HCT116 (cell line): ENCODE measurements around the gene TMEM26. TPM values are rescaled to one million over a fixed set of nuclear protein-coding genes. Genes with fewer than 3 reads are reported as not detected.

ENCODE experiments used
- ATAC-seq: fragments of 200-7000 bp; cut with Tn5 transposase; 2 replicates; pipeline ENCODE4 v1.9.1; 2020; ENCODE audit warnings: mild to moderate bottlenecking, moderate library complexity
- BruUV-seq: library from RNA; stranded (reverse); fragments of 400-500 nt; replicated peaks from 2 replicates; lab custom pipeline; 2021; lab: Mats Ljungman, UMichigan
- CTCF ChIA-PET: fragments of 300-600 bp; sonication (Branson Sonifier 250); formaldehyde crosslinking; loops from one replicate; lab custom pipeline; 2021; ENCODE audit warnings: antibody characterized with exemption; lab: Charles Lee
- POLR2A ChIA-PET: fragments of 300-600, 350-600 bp; sonication (Branson Sonifier 250); formaldehyde crosslinking; loops from one replicate; lab custom pipeline; 2021; ENCODE audit warnings: antibody characterized with exemption; lab: Charles Lee
- RAD21 ChIA-PET, 2 experiments: fragments of 300-600 bp; sonication (Branson Sonifier 250); formaldehyde crosslinking; loops; one replicate each; lab custom pipeline; 2023; ENCODE audit warnings: low total read pairs in 2 of 2; ENCODE audit not compliant: uncharacterized antibody in 2 of 2, unreplicated experiment in 2 of 2, low non-redundant PET in 1 of 2; lab: Charles Lee
- DNase-seq: peaks from one replicate; pipeline ENCODE4 v3.0.0-alpha.2; 2010; ENCODE audit warnings: low read depth, low spot score
- H2AFZ ChIP-seq: fragments of 200-600 bp; shearing (Covaris generic), sonication (generic); 2 replicates; pipeline ENCODE4 v1.6.1; 2017; ENCODE audit warnings: low read depth, mixed run types, mixed read lengths, antibody characterized with exemption, low read length; ENCODE audit not compliant: poor library complexity, severe bottlenecking
- H3K27ac ChIP-seq: 2 replicates; pipeline ENCODE4 v1.5.1; 2012; ENCODE audit warnings: low read depth, low read length
- H3K27me3 ChIP-seq: fragments of 200-600 bp; sonication (generic); 2 replicates; pipeline ENCODE4 v1.6.1; 2016; ENCODE audit warnings: mixed run types, low read length, mixed read lengths; ENCODE audit not compliant: insufficient read depth
- H3K36me3 ChIP-seq, 2 experiments: fragments of 200-500 bp in 1 of 2; fragments of 200-600 bp in 1 of 2; sonication (Bioruptor generic) in 1 of 2; sonication (generic) in 1 of 2; 2 replicates each; pipeline versions ENCODE4 v1.5.1 to v1.6.1; 2014 to 2016; ENCODE audit warnings: low read length in 2 of 2, inconsistent platforms in 1 of 2, mixed read lengths in 1 of 2, mixed run types in 1 of 2; ENCODE audit not compliant: insufficient read depth in 2 of 2, control insufficient read depth in 1 of 2
- H3K4me1 ChIP-seq, 2 experiments: fragments of 200-600 bp in 1 of 2; sonication (generic) in 1 of 2; 2 replicates each; pipeline versions ENCODE4 v1.5.1 to v1.6.1; 2012 to 2017; ENCODE audit warnings: low read length in 2 of 2, inconsistent platforms in 1 of 2, mild to moderate bottlenecking in 1 of 2, mixed read lengths in 1 of 2, mixed run types in 1 of 2, moderate library complexity in 1 of 2; ENCODE audit not compliant: insufficient read depth in 2 of 2, control insufficient read depth in 1 of 2
- H3K4me2 ChIP-seq: fragments of 200-600 bp; sonication (generic); 2 replicates; pipeline ENCODE4 v1.6.1; 2017; ENCODE audit warnings: mixed run types, low read length, mixed read lengths
- H3K4me3 ChIP-seq, 2 experiments: fragments of 200-600 bp in 1 of 2; sonication (generic) in 1 of 2; replicated peaks in 1 of 2; 2 replicates each; pipeline ENCODE4 v1.5.1; 2011 to 2016; ENCODE audit warnings: low read length in 2 of 2, control low read depth in 1 of 2, low read depth in 1 of 2, mild to moderate bottlenecking in 1 of 2, mixed read lengths in 1 of 2, mixed run types in 1 of 2
- H3K79me2 ChIP-seq: fragments of 200-600 bp; sonication (generic); 2 replicates; pipeline ENCODE4 v1.6.1; 2017; ENCODE audit warnings: mild to moderate bottlenecking, mixed run types, low read length, moderate library complexity, mixed read lengths; ENCODE audit not compliant: insufficient read depth
- H3K9ac ChIP-seq: fragments of 200-600 bp; sonication (generic); 2 replicates; pipeline ENCODE4 v1.6.1; 2016; ENCODE audit warnings: low read length, mixed read lengths
- H3K9me2 ChIP-seq: fragments of 200-600 bp; sonication (generic), shearing (Covaris generic); 2 replicates; pipeline ENCODE4 v1.6.1; 2017; ENCODE audit warnings: mixed run types, mild to moderate bottlenecking, moderate library complexity; ENCODE audit not compliant: insufficient read depth
- H3K9me3 ChIP-seq, 2 experiments: fragments of 200-500 bp in 1 of 2; fragments of 200-600 bp in 1 of 2; sonication (Bioruptor generic) in 1 of 2; sonication (generic) in 1 of 2; 2 replicates each; pipeline ENCODE4 v1.6.1; 2014 to 2017; ENCODE audit warnings: low read length in 2 of 2, mixed read lengths in 2 of 2, inconsistent platforms in 1 of 2, low read depth in 1 of 2, mild to moderate bottlenecking in 1 of 2, mixed run types in 1 of 2, moderate library complexity in 1 of 2; ENCODE audit not compliant: control insufficient read depth in 1 of 2, insufficient read depth in 1 of 2
- H4K20me1 ChIP-seq: fragments of 200-600 bp; sonication (generic), shearing (Covaris generic); 2 replicates; pipeline ENCODE4 v1.6.1; 2017; ENCODE audit warnings: mixed run types, mild to moderate bottlenecking, moderate library complexity; ENCODE audit not compliant: insufficient read depth
- CBX3 ChIP-seq: IDR thresholded peaks from 2 replicates; pipeline ENCODE4 v1.6.1; 2012; ENCODE audit warnings: low read depth
- EGR1 ChIP-seq: IDR thresholded peaks from 2 replicates; pipeline ENCODE4 v1.6.1; 2012; ENCODE audit warnings: low read depth
- EZH2 ChIP-seq: fragments of 200-600 bp; sonication (generic); IDR thresholded peaks from 2 replicates; pipeline ENCODE4 v1.6.1; 2017; ENCODE audit warnings: antibody characterized with exemption, mixed run types
- EZH2phosphoT487 ChIP-seq: fragments of 200-600 bp; IDR thresholded peaks from 2 replicates; pipeline ENCODE4 v1.6.1; 2018; ENCODE audit warnings: antibody characterized with exemption, borderline replicate concordance
- FOSL1 ChIP-seq: IDR thresholded peaks from 2 replicates; pipeline ENCODE4 v1.6.1; 2012; ENCODE audit warnings: low read depth
- JUND ChIP-seq: IDR thresholded peaks from 2 replicates; pipeline ENCODE4 v1.6.1; 2012
- POLR2A ChIP-seq: IDR thresholded peaks from 2 replicates; pipeline ENCODE4 v1.7.0; 2011; ENCODE audit warnings: borderline replicate concordance; ENCODE audit not compliant: insufficient read depth, insufficient read length; ENCODE audit errors: extremely low read depth
- SIN3A ChIP-seq: IDR thresholded peaks from 2 replicates; pipeline ENCODE4 v1.6.1; 2012; ENCODE audit warnings: low read depth
- SP1 ChIP-seq: IDR thresholded peaks from 2 replicates; pipeline ENCODE4 v1.6.1; 2012; ENCODE audit warnings: low read depth
- SRF ChIP-seq: IDR thresholded peaks from 2 replicates; pipeline ENCODE4 v1.6.1; 2012; ENCODE audit warnings: low read depth
- TCF7L2 ChIP-seq: IDR thresholded peaks from 2 replicates; pipeline ENCODE4 v1.7.0; 2011; ENCODE audit warnings: borderline replicate concordance, inconsistent platforms; ENCODE audit not compliant: insufficient read depth, insufficient read length; ENCODE audit errors: extremely low read depth
- ZFX ChIP-seq: fragments of 450-650 bp; IDR thresholded peaks from 2 replicates; pipeline ENCODE4 v1.6.1; 2017
- ZNF274 ChIP-seq: fragments of 200-500 bp; sonication (Bioruptor generic); IDR thresholded peaks from 2 replicates; pipeline ENCODE4 v1.6.1; 2014; ENCODE audit warnings: mild to moderate bottlenecking, low read depth, low read length, inconsistent platforms
- intact Hi-C: fragments of 100-400 bp; cut with micrococcal nuclease; formaldehyde crosslinking; loops from 2 replicates; pipeline ENCODE4 v1.10.0; 2022
- total RNA-seq: library from RNA; stranded (reverse); gene quantifications from one replicate; pipeline ENCODE4 v1.2.1, GENCODE V29; 2021; ENCODE audit not compliant: unreplicated experiment
- TF ChIP-seq, protein P1 (sequence below): IDR thresholded peaks from 2 replicates; pipeline ENCODE4 v1.6.1; 2012
- TF ChIP-seq, protein P2 (sequence below): IDR thresholded peaks from 2 replicates; pipeline ENCODE4 v1.6.1; 2011; ENCODE audit warnings: mild to moderate bottlenecking, low read length, moderate library complexity; ENCODE audit not compliant: insufficient replicate concordance; ENCODE audit errors: extremely low read depth
- TF ChIP-seq, protein P3 (sequence below), 3 experiments: fragments of 200-600 bp in 1 of 3; sonication (generic) in 1 of 3; IDR thresholded peaks in 2 of 3; conservative IDR thresholded peaks in 1 of 3; 2 replicates each; pipeline ENCODE4 v1.5.1; 2012 to 2017; ENCODE audit warnings: low read depth in 2 of 3, low read length in 2 of 3, antibody characterized with exemption in 1 of 3, borderline replicate concordance in 1 of 3, control low read depth in 1 of 3, mild to moderate bottlenecking in 1 of 3, mixed read lengths in 1 of 3, mixed run types in 1 of 3, moderate library complexity in 1 of 3; ENCODE audit not compliant: insufficient read depth in 1 of 3

The TMEM26 gene
- total RNA-seq, 1 experiment from 2014 or later = not detected

DNA sequence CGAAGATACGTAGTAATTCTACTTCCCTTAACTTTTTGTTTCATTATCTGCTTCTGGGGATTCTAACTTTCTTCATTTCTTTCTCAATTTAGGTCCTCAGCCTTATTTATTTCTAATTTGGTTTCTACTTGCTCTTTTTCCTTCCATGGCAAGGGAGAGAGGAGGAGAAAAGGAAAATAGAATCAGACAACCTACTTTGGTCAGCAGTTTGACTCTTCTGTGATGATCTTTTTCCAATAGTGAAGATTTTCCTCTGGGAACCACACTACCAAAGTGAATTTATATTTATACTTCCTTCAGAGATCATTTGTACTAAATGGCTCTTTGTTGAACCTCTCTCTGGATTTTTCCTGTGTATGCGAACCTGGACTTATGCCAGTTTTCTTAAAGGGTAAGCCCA lies 90.2 kb downstream of the TMEM26 start:
- POLR2A ChIA-PET = no interaction called here
- Histone ChIP-seq H2AFZ (no peak overlapping the region), H3K9me3 (no peaks in the 10 kb centered on the region), H3K36me3 (no peaks in the 10 kb centered on the region), H3K4me2 (no peak overlapping the region), H3K79me2 (no peaks in the 10 kb centered on the region), H3K9me2 (no peaks in the 10 kb centered on the region), H3K27ac (no peak overlapping the region), H3K9ac (no peak overlapping the region), H3K27me3 (no peaks in the 10 kb centered on the region), H4K20me1 (no peaks in the 10 kb centered on the region), H3K4me1 (no peaks in the 10 kb centered on the region), H3K4me3 (no peak overlapping the region)
- intact Hi-C loops = no loop called here
- no TSS peak for BruUV-seq
- RAD21 ChIA-PET = no interaction called here
- DNase-seq (no peak), ATAC-seq (no peak)
- CTCF ChIA-PET = no interaction called here
- TF ChIP-seq SIN3A (no peak), EGR1 (no peak), SP1 (no peak), EZH2 (no peak), SRF (no peak), ZFX (no peak), FOSL1 (no peak), TCF7L2 (no peak), CBX3 (no peak), JUND (no peak), POLR2A (no peak), ZNF274 (no peak), EZH2phosphoT487 (no peak)
- TF ChIP-seq, protein P1, sequence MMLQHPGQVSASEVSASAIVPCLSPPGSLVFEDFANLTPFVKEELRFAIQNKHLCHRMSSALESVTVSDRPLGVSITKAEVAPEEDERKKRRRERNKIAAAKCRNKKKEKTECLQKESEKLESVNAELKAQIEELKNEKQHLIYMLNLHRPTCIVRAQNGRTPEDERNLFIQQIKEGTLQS = no peak
- TF ChIP-seq, protein P2, sequence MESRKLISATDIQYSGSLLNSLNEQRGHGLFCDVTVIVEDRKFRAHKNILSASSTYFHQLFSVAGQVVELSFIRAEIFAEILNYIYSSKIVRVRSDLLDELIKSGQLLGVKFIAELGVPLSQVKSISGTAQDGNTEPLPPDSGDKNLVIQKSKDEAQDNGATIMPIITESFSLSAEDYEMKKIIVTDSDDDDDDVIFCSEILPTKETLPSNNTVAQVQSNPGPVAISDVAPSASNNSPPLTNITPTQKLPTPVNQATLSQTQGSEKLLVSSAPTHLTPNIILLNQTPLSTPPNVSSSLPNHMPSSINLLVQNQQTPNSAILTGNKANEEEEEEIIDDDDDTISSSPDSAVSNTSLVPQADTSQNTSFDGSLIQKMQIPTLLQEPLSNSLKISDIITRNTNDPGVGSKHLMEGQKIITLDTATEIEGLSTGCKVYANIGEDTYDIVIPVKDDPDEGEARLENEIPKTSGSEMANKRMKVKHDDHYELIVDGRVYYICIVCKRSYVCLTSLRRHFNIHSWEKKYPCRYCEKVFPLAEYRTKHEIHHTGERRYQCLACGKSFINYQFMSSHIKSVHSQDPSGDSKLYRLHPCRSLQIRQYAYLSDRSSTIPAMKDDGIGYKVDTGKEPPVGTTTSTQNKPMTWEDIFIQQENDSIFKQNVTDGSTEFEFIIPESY = no peak
- TF ChIP-seq, protein P3, sequence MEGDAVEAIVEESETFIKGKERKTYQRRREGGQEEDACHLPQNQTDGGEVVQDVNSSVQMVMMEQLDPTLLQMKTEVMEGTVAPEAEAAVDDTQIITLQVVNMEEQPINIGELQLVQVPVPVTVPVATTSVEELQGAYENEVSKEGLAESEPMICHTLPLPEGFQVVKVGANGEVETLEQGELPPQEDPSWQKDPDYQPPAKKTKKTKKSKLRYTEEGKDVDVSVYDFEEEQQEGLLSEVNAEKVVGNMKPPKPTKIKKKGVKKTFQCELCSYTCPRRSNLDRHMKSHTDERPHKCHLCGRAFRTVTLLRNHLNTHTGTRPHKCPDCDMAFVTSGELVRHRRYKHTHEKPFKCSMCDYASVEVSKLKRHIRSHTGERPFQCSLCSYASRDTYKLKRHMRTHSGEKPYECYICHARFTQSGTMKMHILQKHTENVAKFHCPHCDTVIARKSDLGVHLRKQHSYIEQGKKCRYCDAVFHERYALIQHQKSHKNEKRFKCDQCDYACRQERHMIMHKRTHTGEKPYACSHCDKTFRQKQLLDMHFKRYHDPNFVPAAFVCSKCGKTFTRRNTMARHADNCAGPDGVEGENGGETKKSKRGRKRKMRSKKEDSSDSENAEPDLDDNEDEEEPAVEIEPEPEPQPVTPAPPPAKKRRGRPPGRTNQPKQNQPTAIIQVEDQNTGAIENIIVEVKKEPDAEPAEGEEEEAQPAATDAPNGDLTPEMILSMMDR (IDR thresholded peaks at IDR 0.05 in 2 of 3, conservative IDR thresholded peaks at IDR 0.05 in 1 of 3; ENCODE audit: borderline replicate concordance in 1 of 3, insufficient read depth in 1 of 3, low read depth in 2 of 3, low read length in 2 of 3) = no peak
